Measurements from ENCODE around the gene DRC3. TPM values are rescaled to one million over a fixed set of nuclear protein-coding genes. Genes with fewer than 3 reads are reported as not detected.

DRC3 gene
- total and polyA plus RNA-seq, 8 donors, result 2.1 to 19.3 (median 2.9) TPM

- Histone ChIP-seq H3K4me1 (peaks cover 8 to 9% (median 8%) of the 10 kb centered on the region in 3 donors), H3K4me3 (no peak overlapping the region), H3K36me3 (no peaks in the 10 kb centered on the region), H3K27ac (no peak overlapping the region), H3K9me3 (no peaks in the 10 kb centered on the region), H3K27me3 (no peaks in the 10 kb centered on the region)
- DNase-seq (peak in 1 of 6 donors; percentile 48), ATAC-seq (no peak), FAIRE-seq (no peak)
- intact Hi-C loops (cut with DNase I), result no loop called here
- WGBS, 2 donors, result 92 to 94% methylated on average over 15 of the region's 15 CpGs
- TF ChIP-seq, protein P1, sequence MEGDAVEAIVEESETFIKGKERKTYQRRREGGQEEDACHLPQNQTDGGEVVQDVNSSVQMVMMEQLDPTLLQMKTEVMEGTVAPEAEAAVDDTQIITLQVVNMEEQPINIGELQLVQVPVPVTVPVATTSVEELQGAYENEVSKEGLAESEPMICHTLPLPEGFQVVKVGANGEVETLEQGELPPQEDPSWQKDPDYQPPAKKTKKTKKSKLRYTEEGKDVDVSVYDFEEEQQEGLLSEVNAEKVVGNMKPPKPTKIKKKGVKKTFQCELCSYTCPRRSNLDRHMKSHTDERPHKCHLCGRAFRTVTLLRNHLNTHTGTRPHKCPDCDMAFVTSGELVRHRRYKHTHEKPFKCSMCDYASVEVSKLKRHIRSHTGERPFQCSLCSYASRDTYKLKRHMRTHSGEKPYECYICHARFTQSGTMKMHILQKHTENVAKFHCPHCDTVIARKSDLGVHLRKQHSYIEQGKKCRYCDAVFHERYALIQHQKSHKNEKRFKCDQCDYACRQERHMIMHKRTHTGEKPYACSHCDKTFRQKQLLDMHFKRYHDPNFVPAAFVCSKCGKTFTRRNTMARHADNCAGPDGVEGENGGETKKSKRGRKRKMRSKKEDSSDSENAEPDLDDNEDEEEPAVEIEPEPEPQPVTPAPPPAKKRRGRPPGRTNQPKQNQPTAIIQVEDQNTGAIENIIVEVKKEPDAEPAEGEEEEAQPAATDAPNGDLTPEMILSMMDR (IDR thresholded peaks at IDR 0.05), result no peak
These were observed 45.8 kb downstream of the DRC3 start for GRCh38 chr17:18018411-18018921.

GRCh38 chr17:18019838-18020154 lies 47.1 kb downstream of the DRC3 start:
- no peaks in the 10 kb centered on the region for H3K36me3 ChIP-seq
- H3K4me1 ChIP-seq, result peaks cover 8 to 9% (median 8%) of the 10 kb centered on the region in 3 donors
- WGBS, 2 donors, result 71 to 78% methylated on average over 2 of the region's 2 CpGs
- H3K27me3 ChIP-seq, result no peaks in the 10 kb centered on the region
- ATAC-seq, result no peak
- no peak for FAIRE-seq
- intact Hi-C loops (cut with DNase I), result loop anchor here in 1 of 3 donors (10.0 kb wide), 1 partner anchor 135 kb away; no protein-coding TSS in a partner anchor
- no peaks in the 10 kb centered on the region for H3K9me3 ChIP-seq
- TF ChIP-seq, protein P1 (IDR thresholded peaks at IDR 0.05), result no peak
- DNase-seq, result no peak
- no peak overlapping the region for H3K27ac ChIP-seq
- no peak overlapping the region for H3K4me3 ChIP-seq

- intact Hi-C loops (cut with DNase I), result loop anchor here in 1 of 3 donors (10.0 kb wide), 1 partner anchor 136 kb away; no protein-coding TSS in a partner anchor
- no peak for DNase-seq
- TF ChIP-seq, protein P1 (IDR thresholded peaks at IDR 0.05), result no peak
- Histone ChIP-seq H3K4me1 (peaks cover 8 to 9% (median 8%) of the 10 kb centered on the region in 3 donors), H3K36me3 (no peaks in the 10 kb centered on the region), H3K27ac (no peak overlapping the region), H3K4me3 (no peak overlapping the region), H3K27me3 (no peaks in the 10 kb centered on the region), H3K9me3 (no peaks in the 10 kb centered on the region)
- FAIRE-seq, result no peak
- 92 to 95% methylated on average over 6 of the region's 6 CpGs for WGBS, 2 donors
- ATAC-seq, result no peak
These were observed 48.3 kb downstream of the DRC3 start for GRCh38 chr17:18020971-18021370.

DNA sequence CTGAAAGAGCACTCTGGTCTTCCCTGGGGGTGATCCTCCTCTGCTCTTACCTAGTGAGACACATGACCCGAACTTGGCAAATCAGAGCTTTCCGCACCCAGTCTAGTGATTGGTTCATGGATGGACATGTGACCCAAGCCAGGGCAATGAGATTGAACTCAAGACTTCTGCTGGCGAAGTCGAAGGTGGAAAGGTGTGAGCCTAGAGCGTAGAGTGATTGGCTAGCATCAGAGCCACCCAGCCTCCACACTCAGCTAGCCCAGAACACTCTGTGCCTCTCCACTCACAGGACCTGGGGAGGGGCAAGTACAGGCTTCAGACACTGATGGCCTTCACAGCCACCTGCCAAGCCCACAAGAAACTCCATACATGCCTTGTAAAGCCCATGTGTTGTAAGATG lies 48.7 kb downstream of the DRC3 start:
- intact Hi-C loops (cut with DNase I), result loop anchor here in 1 of 3 donors (10.0 kb wide), 1 partner anchor 137 kb away; no protein-coding TSS in a partner anchor
- ATAC-seq (no peak), DNase-seq (no peak), FAIRE-seq (no peak)
- no peaks in the 10 kb centered on the region for H3K27me3 ChIP-seq
- TF ChIP-seq, protein P1 (IDR thresholded peaks at IDR 0.05), result no peak
- H3K9me3 ChIP-seq, result no peaks in the 10 kb centered on the region
- peaks cover 8 to 9% (median 8%) of the 10 kb centered on the region in 3 donors for H3K4me1 ChIP-seq
- no peak overlapping the region for H3K4me3 ChIP-seq
- no peaks in the 10 kb centered on the region for H3K36me3 ChIP-seq
- H3K27ac ChIP-seq, result no peak overlapping the region
- 95 to 99% methylated on average over 5 of the region's 5 CpGs for WGBS, 2 donors

DNA sequence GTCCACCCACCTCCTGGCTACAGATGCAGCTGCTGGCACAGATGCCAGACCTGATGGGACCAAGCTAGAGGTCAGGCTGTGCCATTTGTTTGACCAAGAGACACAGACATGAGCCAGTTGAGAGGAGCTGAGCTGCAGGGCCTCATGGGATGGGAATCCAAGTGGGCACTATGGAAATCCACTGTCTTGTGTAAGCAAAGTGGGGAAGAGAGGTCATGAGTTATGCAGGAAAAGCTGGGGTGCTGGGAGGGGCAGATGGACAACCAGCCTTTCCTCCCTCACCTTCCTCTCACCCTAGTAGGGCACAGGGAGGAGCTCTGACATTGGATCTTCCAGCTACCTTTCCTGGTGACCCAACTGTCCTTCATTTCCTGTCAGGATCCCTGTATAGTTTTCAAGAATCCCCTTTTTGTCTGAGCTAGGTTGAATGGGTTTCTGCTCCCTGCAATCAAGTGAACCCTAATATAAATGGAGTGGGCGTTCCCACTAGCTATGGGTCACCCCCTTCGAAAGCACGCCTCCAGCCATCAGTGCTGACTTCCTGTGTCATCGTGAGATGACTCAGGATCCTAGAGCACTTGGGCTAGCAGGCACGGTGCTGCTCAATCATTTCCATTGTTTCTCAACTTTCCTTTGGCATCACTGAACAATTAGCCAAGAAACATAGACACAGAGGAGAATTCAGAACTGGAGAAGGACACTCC lies 52.7 kb downstream of the DRC3 start:
- H3K36me3 ChIP-seq, result no peaks in the 10 kb centered on the region
- FAIRE-seq (no peak), DNase-seq (no peak), ATAC-seq (peak in 1 of 4 donors; percentile 17)
- intact Hi-C loops (cut with DNase I), result loop anchor here in 1 of 3 donors (10.0 kb wide), 1 partner anchor 141 kb away; no protein-coding TSS in a partner anchor
- TF ChIP-seq, protein P1 (IDR thresholded peaks at IDR 0.05), result no peak
- no peaks in the 10 kb centered on the region for H3K9me3 ChIP-seq
- 86 to 87% methylated on average over 5 of the region's 5 CpGs for WGBS, 2 donors
- H3K4me3 ChIP-seq, result no peak overlapping the region
- no peaks in the 10 kb centered on the region for H3K4me1 ChIP-seq
- no peak overlapping the region for H3K27ac ChIP-seq
- H3K27me3 ChIP-seq, result no peaks in the 10 kb centered on the region
